Thoracic aorta (tissue), 2 donors: Measurements from ENCODE around the gene LSM6. TPM values are rescaled to one million over a fixed set of nuclear protein-coding genes. Genes with fewer than 3 reads are reported as not detected.

Source experiments
- ATAC-seq: fragments of 150-250 bp; one replicate; pipeline ENCODE4 v1.8.0; 2017; ENCODE audit warnings: low read depth; ENCODE audit not compliant: insufficient number of reproducible peaks, low FRiP score
- DNase-seq: peaks from one replicate; pipeline ENCODE4 v3.0.0-alpha.2; 2020; ENCODE audit warnings: low spot score
- H3K27ac ChIP-seq, 2 donors: fragments of 200-600 bp; sonication (generic); 1 replicate in 1 of 2; 2 replicates in 1 of 2; pipeline ENCODE4 v1.5.1; 2016; ENCODE audit warnings: mild to moderate bottlenecking in 2 of 2, moderate library complexity in 2 of 2
- H3K27me3 ChIP-seq: fragments of 200-600 bp; sonication (generic); replicated peaks from 2 replicates; pipeline ENCODE4 v1.6.0; 2016; ENCODE audit warnings: mild to moderate bottlenecking; ENCODE audit not compliant: insufficient read depth
- H3K36me3 ChIP-seq: fragments of 200-600 bp; sonication (generic); one replicate; pipeline ENCODE4 v1.5.1; 2016
- H3K4me1 ChIP-seq, 2 donors: fragments of 200-600 bp; sonication (generic); 1 replicate in 1 of 2; 2 replicates in 1 of 2; pipeline versions ENCODE4 v1.5.1 to v1.6.0; 2016; ENCODE audit warnings: low read depth in 2 of 2, mild to moderate bottlenecking in 1 of 2; ENCODE audit not compliant: control insufficient read depth in 1 of 2
- H3K4me3 ChIP-seq: fragments of 200-600 bp; sonication (generic); 2 replicates; pipeline ENCODE4 v1.5.1; 2016; ENCODE audit warnings: mild to moderate bottlenecking
- H3K9me3 ChIP-seq: fragments of 200-600 bp; sonication (generic); 2 replicates; pipeline ENCODE4 v1.5.1; 2016
- total RNA-seq, 2 donors: library from RNA; depleted of rRNA; stranded (reverse); fragments of >200 nt; gene quantifications; one replicate each; pipeline versions ENCODE4 v1.1.0 to v1.2.3, GENCODE V29; 2016
- TF ChIP-seq, protein P1 (sequence below): fragments of 200-600 bp; sonication (generic); IDR thresholded peaks from one replicate; pipeline ENCODE4 v1.5.1; 2019; ENCODE audit warnings: antibody characterized with exemption

Gene LSM6
- total RNA-seq, 2 donors from 2014 or later = 20.6 to 54.4 TPM

DNA sequence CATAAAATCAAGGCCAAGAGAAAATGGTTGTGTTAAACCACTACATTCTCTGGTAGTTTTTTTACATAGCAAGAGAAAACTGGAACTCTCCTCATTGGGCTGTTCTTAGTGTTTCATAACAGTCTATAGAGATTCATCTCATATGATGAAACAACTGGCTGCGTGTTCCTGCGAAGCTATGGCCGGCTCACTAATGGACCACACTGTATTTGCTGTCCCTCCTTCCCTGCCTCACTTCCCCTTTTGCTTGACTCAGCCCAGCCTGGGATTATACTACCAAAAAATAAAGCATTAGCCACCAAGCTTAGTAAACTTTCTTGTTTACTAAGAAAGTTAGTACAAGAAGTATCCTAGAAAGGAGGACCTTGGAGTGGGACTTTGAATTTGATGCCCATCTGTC lies 31.6 kb upstream of the LSM6 start:
- Histone ChIP-seq H3K4me1 (no peaks in the 10 kb centered on the region), H3K27ac (no peak overlapping the region), H3K4me3 (no peak overlapping the region), H3K36me3 (no peaks in the 10 kb centered on the region), H3K9me3 (no peaks in the 10 kb centered on the region), H3K27me3 (no peaks in the 10 kb centered on the region)
- TF ChIP-seq, protein P1, sequence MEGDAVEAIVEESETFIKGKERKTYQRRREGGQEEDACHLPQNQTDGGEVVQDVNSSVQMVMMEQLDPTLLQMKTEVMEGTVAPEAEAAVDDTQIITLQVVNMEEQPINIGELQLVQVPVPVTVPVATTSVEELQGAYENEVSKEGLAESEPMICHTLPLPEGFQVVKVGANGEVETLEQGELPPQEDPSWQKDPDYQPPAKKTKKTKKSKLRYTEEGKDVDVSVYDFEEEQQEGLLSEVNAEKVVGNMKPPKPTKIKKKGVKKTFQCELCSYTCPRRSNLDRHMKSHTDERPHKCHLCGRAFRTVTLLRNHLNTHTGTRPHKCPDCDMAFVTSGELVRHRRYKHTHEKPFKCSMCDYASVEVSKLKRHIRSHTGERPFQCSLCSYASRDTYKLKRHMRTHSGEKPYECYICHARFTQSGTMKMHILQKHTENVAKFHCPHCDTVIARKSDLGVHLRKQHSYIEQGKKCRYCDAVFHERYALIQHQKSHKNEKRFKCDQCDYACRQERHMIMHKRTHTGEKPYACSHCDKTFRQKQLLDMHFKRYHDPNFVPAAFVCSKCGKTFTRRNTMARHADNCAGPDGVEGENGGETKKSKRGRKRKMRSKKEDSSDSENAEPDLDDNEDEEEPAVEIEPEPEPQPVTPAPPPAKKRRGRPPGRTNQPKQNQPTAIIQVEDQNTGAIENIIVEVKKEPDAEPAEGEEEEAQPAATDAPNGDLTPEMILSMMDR = no peak
- ATAC-seq (no peak), DNase-seq (no peak)

DNA sequence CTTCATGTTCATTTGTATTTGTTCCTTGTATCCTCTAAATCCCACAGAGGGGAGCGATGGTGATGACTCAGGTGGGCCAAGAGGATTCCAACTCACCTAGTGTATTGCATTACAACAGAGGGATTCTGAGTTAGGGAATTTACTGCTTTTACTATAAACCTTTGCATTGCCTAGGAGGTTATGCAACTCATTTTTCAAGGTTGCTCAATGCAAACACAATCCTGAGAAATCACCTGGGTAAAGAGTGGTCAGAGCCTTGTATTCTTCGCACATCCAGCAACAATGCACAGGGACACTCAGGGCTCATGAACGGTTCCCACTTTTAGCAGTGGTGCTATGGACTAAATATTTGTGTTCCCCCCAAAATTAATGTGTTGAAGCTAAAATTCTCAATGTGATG lies 28.6 kb upstream of the LSM6 start:
- DNase-seq (no peak), ATAC-seq (no peak)
- Histone ChIP-seq H3K4me3 (no peak overlapping the region), H3K27ac (no peak overlapping the region), H3K9me3 (no peaks in the 10 kb centered on the region), H3K36me3 (no peaks in the 10 kb centered on the region), H3K27me3 (no peaks in the 10 kb centered on the region), H3K4me1 (no peaks in the 10 kb centered on the region)
- TF ChIP-seq, protein P1 = no peak

DNA sequence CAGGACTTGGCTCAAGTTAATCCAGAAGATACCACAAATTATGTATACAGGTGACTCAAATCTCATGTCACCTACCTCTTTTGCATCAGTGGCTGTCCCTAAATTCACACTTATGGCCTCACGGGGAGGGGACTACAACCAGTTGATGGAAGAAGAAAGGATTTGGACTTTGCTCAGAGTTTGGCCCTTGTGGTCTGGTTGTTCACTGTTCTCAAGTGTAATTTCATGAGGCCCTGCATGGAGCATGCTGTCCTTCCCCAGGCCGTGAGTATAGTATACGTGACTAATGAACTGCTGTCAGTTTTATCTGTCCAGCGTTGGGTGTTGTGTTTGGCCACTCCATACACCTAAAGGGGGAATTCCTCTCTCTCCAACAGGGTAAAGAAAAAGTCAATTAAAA lies 27.5 kb upstream of the LSM6 start:
- H3K36me3 ChIP-seq = no peaks in the 10 kb centered on the region
- H3K4me3 ChIP-seq = no peak overlapping the region
- H3K27ac ChIP-seq = no peak overlapping the region
- no peaks in the 10 kb centered on the region for H3K27me3 ChIP-seq
- no peak for ATAC-seq
- DNase-seq = no peak
- TF ChIP-seq, protein P1 = no peak
- H3K4me1 ChIP-seq = no peaks in the 10 kb centered on the region
- H3K9me3 ChIP-seq = no peaks in the 10 kb centered on the region

DNA sequence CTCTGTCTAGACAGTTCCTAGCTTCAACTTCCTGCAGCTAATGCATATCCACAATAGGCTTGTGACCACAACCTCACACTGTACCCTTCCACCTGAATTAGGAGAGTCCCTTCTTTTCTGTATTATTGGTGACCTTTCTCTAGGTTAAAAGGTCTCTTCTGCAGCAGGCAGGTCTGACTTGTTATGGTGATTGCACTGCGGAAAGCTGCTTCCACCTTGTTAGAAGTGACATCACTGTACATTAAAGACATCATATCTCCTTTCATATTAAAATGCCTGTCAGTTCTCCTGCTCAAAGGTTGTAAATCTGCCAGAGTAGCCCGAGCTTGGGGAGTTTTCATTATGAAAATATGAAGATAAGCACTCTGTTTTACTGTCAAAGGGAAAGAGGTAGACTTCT lies 21.5 kb upstream of the LSM6 start:
- H3K4me3 ChIP-seq = no peak overlapping the region
- no peaks in the 10 kb centered on the region for H3K4me1 ChIP-seq
- TF ChIP-seq, protein P1 = no peak
- ATAC-seq (no peak), DNase-seq (no peak)
- no peak overlapping the region for H3K27ac ChIP-seq
- H3K27me3 ChIP-seq = no peaks in the 10 kb centered on the region
- peaks cover 3% of the 10 kb centered on the region for H3K9me3 ChIP-seq
- no peaks in the 10 kb centered on the region for H3K36me3 ChIP-seq

DNA sequence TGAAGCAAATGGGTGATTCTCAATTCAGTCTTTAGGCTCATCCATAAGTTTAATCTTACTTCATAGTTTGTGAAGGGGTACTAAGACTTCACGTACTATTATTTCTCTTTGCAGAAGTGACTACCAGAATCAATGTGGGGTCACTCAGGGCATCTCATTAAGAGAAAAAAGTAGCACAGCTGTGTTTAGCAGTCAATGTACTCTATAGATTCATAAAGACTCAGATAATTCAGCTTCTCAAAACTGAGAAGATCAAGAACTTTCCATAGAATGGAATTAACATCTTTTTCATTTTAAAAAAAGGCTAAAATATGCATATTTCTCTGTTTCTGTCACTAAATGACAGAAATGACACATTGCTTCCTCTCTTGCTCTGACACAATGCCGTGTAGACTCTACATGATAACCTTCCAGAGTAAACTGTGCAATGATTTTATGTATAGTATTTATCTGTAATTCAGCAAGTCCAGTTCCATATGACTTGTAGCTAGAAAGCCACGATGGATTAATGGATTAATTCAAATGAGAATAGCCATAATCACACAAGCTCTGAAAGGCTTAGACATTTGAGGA lies 20.3 kb upstream of the LSM6 start:
- Histone ChIP-seq H3K27ac (no peak overlapping the region), H3K9me3 (peaks cover 3% of the 10 kb centered on the region), H3K4me3 (no peak overlapping the region), H3K36me3 (no peaks in the 10 kb centered on the region), H3K27me3 (no peaks in the 10 kb centered on the region), H3K4me1 (no peaks in the 10 kb centered on the region)
- TF ChIP-seq, protein P1 = no peak
- DNase-seq = no peak
- no peak for ATAC-seq
